GM23338 (cell line): Measurements from ENCODE around the gene PEX11A. TPM values are rescaled to one million over a fixed set of nuclear protein-coding genes. Genes with fewer than 3 reads are reported as not detected.

Experiments used
- ATAC-seq: fragments of 200-7000 bp; cut with Tn5 transposase; 3 replicates; pipeline ENCODE4 v1.9.1; 2020
- DNase-seq: peaks from one replicate; pipeline ENCODE4 v3.0.0-alpha.2; 2015; ENCODE audit warnings: low spot score
- H2AFZ ChIP-seq: fragments of 200-600 bp; sonication (generic); 2 replicates; pipeline ENCODE4 v1.8.0; 2016; ENCODE audit warnings: antibody characterized with exemption, mild to moderate bottlenecking, moderate library complexity
- H3F3A ChIP-seq: fragments of 200-600 bp; sonication (generic); replicated peaks from 2 replicates; pipeline ENCODE4 v1.8.0; 2017; ENCODE audit warnings: antibody characterized with exemption, mixed run types, low read depth
- H3K27ac ChIP-seq: fragments of 200-600 bp; sonication (generic); 2 replicates; pipeline ENCODE4 v1.6.1; 2016; ENCODE audit warnings: low read depth
- H3K27me3 ChIP-seq: fragments of 200-600 bp; sonication (generic); 2 replicates; pipeline ENCODE4 v1.8.0; 2016; ENCODE audit warnings: mild to moderate bottlenecking, mixed run types, moderate library complexity; ENCODE audit not compliant: insufficient read depth
- H3K36me3 ChIP-seq: fragments of 200-600 bp; sonication (generic); 2 replicates; pipeline ENCODE4 v1.8.0; 2016; ENCODE audit warnings: mild to moderate bottlenecking; ENCODE audit not compliant: insufficient read depth
- H3K4me1 ChIP-seq: fragments of 200-600 bp; sonication (generic); 2 replicates; pipeline ENCODE4 v1.8.0; 2016; ENCODE audit warnings: mild to moderate bottlenecking, moderate library complexity; ENCODE audit not compliant: insufficient read depth
- H3K4me2 ChIP-seq: fragments of 200-600 bp; sonication (generic); 2 replicates; pipeline ENCODE4 v1.7.1; 2017; ENCODE audit warnings: mixed run types
- H3K4me3 ChIP-seq: fragments of 200-600 bp; sonication (generic); 2 replicates; pipeline ENCODE4 v1.6.1; 2016; ENCODE audit warnings: mixed run types
- H3K79me2 ChIP-seq: fragments of 200-600 bp; sonication (generic); replicated peaks from 2 replicates; pipeline ENCODE4 v1.8.0; 2017; ENCODE audit warnings: mild to moderate bottlenecking; ENCODE audit not compliant: insufficient read depth
- H3K9me2 ChIP-seq: fragments of 200-600 bp; sonication (generic); 2 replicates; pipeline ENCODE4 v1.8.0; 2017; ENCODE audit not compliant: insufficient read depth
- H4K20me1 ChIP-seq: fragments of 200-600 bp; sonication (generic); replicated peaks from 2 replicates; pipeline ENCODE4 v1.8.0; 2017; ENCODE audit warnings: mild to moderate bottlenecking; ENCODE audit not compliant: insufficient read depth
- H3K27ac Mint-ChIP-seq: 2 replicates; pipeline ENCODE4 v1.8.0; 2020; ENCODE audit warnings: inconsistent platforms, mild to moderate bottlenecking, moderate library complexity, mixed read lengths
- H3K27me3 Mint-ChIP-seq: 3 replicates; pipeline ENCODE4 v1.8.0; 2022; ENCODE audit warnings: low read depth, mild to moderate bottlenecking, moderate library complexity, mixed read lengths, inconsistent platforms; ENCODE audit not compliant: insufficient read depth, poor library complexity
- H3K36me3 Mint-ChIP-seq: 3 replicates; pipeline ENCODE4 v1.8.0; 2021; ENCODE audit warnings: low read depth, mild to moderate bottlenecking, inconsistent platforms, moderate library complexity, mixed read lengths
- H3K4me1 Mint-ChIP-seq: 3 replicates; pipeline ENCODE4 v1.8.0; 2020; ENCODE audit warnings: mild to moderate bottlenecking, inconsistent platforms, mixed read lengths
- H3K4me3 Mint-ChIP-seq: 3 replicates; pipeline ENCODE4 v1.8.0; 2021; ENCODE audit warnings: moderate library complexity, mild to moderate bottlenecking, inconsistent platforms, mixed read lengths
- H3K9me3 Mint-ChIP-seq: 3 replicates; pipeline ENCODE4 v1.8.0; 2020; ENCODE audit warnings: moderate library complexity, mild to moderate bottlenecking, inconsistent platforms, mixed read lengths
- EZH2 ChIP-seq: fragments of 200-600 bp; sonication (generic); IDR thresholded peaks from one replicate; pipeline ENCODE4 v1.8.0; 2017; ENCODE audit warnings: antibody characterized with exemption, mild to moderate bottlenecking, low read depth; ENCODE audit not compliant: unreplicated experiment
- EZH2phosphoT487 ChIP-seq: fragments of 200-600 bp; sonication (generic); IDR thresholded peaks from one replicate; pipeline ENCODE4 v1.8.1; 2018; ENCODE audit warnings: antibody characterized with exemption; ENCODE audit not compliant: unreplicated experiment
- JUNB ChIP-seq: IDR thresholded peaks from one replicate; pipeline ENCODE4 v1.6.1; 2016; ENCODE audit warnings: antibody characterized with exemption; ENCODE audit not compliant: unreplicated experiment
- NANOG ChIP-seq: IDR thresholded peaks from 2 replicates; pipeline ENCODE4 v1.6.1; 2016; ENCODE audit warnings: antibody characterized with exemption, borderline replicate concordance
- POLR2AphosphoS5 ChIP-seq: IDR thresholded peaks from 2 replicates; pipeline ENCODE4 v1.6.1; 2016; ENCODE audit warnings: antibody characterized with exemption, low read depth
- STAT1 ChIP-seq: IDR thresholded peaks from one replicate; pipeline ENCODE4 v1.6.1; 2016; ENCODE audit warnings: antibody characterized with exemption; ENCODE audit not compliant: unreplicated experiment
- ZNF114 ChIP-seq: fragments of 250-450 bp; sonication (Bioruptor Pico); IDR thresholded peaks from 2 replicates; pipeline ENCODE4 v1.5.0; 2020; ENCODE audit warnings: mild to moderate bottlenecking, moderate library complexity
- ZNF331 ChIP-seq: fragments of 250-450 bp; sonication (Bioruptor Pico); IDR thresholded peaks from 2 replicates; pipeline ENCODE4 v1.5.0; 2020; ENCODE audit warnings: low read depth, mild to moderate bottlenecking, moderate library complexity
- polyA plus RNA-seq: library from polyadenylated mRNA; unstranded; fragments of >200 nt; fragmentation: Nextera tagmentation; extraction: Ambion mirVana; gene quantifications from 2 replicates; pipeline ENCODE4 v1.2.1, GENCODE V29; 2016
- total RNA-seq: library from RNA; depleted of rRNA; stranded (reverse); fragments of >200 nt; shearing (Covaris generic); gene quantifications from 2 replicates; pipeline ENCODE4 v1.2.3, GENCODE V29; 2014
- TF ChIP-seq, protein P1 (sequence below): IDR thresholded peaks from one replicate; pipeline ENCODE4 v1.6.1; 2018; ENCODE audit warnings: antibody characterized with exemption; ENCODE audit not compliant: unreplicated experiment
- TF ChIP-seq, protein P2 (sequence below): fragments of 250-450 bp; sonication (Bioruptor Pico); IDR thresholded peaks from 2 replicates; pipeline ENCODE4 v1.5.0; 2020; ENCODE audit warnings: mild to moderate bottlenecking, moderate library complexity
- TF ChIP-seq, protein P3 (sequence below): IDR thresholded peaks from 2 replicates; pipeline ENCODE4 v1.6.1; 2016; ENCODE audit warnings: antibody characterized with exemption

Gene PEX11A
- total and polyA plus RNA-seq, 2 experiments from 2014 or later = 2.1 to 4.8 TPM

DNA sequence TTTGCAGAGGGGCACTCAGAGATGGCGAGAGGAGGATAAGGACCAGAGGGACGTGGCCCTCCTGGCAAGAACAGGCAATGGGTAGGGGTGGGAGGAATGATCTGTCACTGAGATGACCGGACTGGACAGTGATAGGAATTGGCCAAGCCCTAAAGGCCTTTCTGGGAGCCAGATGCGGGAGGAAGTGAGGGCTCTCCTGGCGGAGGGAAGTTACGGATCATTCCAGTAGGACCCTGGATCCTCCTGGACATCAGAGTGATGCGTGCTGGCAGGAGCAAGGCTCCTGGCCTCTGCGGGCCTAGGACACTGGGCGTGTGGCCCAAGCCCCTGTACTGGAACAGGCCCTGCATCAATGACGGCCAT, 58.7 kb downstream of the PEX11A start:
- no peak overlapping the region for H3K4me2 ChIP-seq
- H3K4me3 ChIP-seq = no peak overlapping the region
- no peak overlapping the region for H3K27ac ChIP-seq
- Mint-ChIP-seq H3K4me3 (no peak overlapping the region), H3K9me3 (peaks cover 57% of the 10 kb centered on the region), H3K36me3 (peaks cover 90% of the 10 kb centered on the region), H3K27ac (no peak overlapping the region), H3K27me3 (peaks cover 36% of the 10 kb centered on the region), H3K4me1 (no peaks in the 10 kb centered on the region)
- peaks cover 4% of the 10 kb centered on the region; the same call in 1 of the 2 replicates for H4K20me1 ChIP-seq
- H3K79me2 ChIP-seq = 0 out of 2 replicates have a peak, but pooled peaks cover 4% of the 10 kb centered on the region
- H3K36me3 ChIP-seq = peaks cover 43% of the 10 kb centered on the region
- no peaks in the 10 kb centered on the region for H3K27me3 ChIP-seq
- H3K4me1 ChIP-seq = no peaks in the 10 kb centered on the region
- H2AFZ ChIP-seq = no peak overlapping the region
- H3K9me2 ChIP-seq = no peaks in the 10 kb centered on the region
- ATAC-seq = no peak; the same call in 2 of the 3 replicates
- TF ChIP-seq, protein P1, sequence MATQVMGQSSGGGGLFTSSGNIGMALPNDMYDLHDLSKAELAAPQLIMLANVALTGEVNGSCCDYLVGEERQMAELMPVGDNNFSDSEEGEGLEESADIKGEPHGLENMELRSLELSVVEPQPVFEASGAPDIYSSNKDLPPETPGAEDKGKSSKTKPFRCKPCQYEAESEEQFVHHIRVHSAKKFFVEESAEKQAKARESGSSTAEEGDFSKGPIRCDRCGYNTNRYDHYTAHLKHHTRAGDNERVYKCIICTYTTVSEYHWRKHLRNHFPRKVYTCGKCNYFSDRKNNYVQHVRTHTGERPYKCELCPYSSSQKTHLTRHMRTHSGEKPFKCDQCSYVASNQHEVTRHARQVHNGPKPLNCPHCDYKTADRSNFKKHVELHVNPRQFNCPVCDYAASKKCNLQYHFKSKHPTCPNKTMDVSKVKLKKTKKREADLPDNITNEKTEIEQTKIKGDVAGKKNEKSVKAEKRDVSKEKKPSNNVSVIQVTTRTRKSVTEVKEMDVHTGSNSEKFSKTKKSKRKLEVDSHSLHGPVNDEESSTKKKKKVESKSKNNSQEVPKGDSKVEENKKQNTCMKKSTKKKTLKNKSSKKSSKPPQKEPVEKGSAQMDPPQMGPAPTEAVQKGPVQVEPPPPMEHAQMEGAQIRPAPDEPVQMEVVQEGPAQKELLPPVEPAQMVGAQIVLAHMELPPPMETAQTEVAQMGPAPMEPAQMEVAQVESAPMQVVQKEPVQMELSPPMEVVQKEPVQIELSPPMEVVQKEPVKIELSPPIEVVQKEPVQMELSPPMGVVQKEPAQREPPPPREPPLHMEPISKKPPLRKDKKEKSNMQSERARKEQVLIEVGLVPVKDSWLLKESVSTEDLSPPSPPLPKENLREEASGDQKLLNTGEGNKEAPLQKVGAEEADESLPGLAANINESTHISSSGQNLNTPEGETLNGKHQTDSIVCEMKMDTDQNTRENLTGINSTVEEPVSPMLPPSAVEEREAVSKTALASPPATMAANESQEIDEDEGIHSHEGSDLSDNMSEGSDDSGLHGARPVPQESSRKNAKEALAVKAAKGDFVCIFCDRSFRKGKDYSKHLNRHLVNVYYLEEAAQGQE = no peak
- TF ChIP-seq ZNF114 (CRISPR knock-in tag) (no peak), STAT1 (no peak), POLR2AphosphoS5 (no peak; the same call in 1 of the 2 replicates), EZH2 (no peak), EZH2phosphoT487 (no peak), ZNF331 (CRISPR knock-in tag) (no peak), NANOG (no peak), JUNB (no peak)
- TF ChIP-seq, protein P2, sequence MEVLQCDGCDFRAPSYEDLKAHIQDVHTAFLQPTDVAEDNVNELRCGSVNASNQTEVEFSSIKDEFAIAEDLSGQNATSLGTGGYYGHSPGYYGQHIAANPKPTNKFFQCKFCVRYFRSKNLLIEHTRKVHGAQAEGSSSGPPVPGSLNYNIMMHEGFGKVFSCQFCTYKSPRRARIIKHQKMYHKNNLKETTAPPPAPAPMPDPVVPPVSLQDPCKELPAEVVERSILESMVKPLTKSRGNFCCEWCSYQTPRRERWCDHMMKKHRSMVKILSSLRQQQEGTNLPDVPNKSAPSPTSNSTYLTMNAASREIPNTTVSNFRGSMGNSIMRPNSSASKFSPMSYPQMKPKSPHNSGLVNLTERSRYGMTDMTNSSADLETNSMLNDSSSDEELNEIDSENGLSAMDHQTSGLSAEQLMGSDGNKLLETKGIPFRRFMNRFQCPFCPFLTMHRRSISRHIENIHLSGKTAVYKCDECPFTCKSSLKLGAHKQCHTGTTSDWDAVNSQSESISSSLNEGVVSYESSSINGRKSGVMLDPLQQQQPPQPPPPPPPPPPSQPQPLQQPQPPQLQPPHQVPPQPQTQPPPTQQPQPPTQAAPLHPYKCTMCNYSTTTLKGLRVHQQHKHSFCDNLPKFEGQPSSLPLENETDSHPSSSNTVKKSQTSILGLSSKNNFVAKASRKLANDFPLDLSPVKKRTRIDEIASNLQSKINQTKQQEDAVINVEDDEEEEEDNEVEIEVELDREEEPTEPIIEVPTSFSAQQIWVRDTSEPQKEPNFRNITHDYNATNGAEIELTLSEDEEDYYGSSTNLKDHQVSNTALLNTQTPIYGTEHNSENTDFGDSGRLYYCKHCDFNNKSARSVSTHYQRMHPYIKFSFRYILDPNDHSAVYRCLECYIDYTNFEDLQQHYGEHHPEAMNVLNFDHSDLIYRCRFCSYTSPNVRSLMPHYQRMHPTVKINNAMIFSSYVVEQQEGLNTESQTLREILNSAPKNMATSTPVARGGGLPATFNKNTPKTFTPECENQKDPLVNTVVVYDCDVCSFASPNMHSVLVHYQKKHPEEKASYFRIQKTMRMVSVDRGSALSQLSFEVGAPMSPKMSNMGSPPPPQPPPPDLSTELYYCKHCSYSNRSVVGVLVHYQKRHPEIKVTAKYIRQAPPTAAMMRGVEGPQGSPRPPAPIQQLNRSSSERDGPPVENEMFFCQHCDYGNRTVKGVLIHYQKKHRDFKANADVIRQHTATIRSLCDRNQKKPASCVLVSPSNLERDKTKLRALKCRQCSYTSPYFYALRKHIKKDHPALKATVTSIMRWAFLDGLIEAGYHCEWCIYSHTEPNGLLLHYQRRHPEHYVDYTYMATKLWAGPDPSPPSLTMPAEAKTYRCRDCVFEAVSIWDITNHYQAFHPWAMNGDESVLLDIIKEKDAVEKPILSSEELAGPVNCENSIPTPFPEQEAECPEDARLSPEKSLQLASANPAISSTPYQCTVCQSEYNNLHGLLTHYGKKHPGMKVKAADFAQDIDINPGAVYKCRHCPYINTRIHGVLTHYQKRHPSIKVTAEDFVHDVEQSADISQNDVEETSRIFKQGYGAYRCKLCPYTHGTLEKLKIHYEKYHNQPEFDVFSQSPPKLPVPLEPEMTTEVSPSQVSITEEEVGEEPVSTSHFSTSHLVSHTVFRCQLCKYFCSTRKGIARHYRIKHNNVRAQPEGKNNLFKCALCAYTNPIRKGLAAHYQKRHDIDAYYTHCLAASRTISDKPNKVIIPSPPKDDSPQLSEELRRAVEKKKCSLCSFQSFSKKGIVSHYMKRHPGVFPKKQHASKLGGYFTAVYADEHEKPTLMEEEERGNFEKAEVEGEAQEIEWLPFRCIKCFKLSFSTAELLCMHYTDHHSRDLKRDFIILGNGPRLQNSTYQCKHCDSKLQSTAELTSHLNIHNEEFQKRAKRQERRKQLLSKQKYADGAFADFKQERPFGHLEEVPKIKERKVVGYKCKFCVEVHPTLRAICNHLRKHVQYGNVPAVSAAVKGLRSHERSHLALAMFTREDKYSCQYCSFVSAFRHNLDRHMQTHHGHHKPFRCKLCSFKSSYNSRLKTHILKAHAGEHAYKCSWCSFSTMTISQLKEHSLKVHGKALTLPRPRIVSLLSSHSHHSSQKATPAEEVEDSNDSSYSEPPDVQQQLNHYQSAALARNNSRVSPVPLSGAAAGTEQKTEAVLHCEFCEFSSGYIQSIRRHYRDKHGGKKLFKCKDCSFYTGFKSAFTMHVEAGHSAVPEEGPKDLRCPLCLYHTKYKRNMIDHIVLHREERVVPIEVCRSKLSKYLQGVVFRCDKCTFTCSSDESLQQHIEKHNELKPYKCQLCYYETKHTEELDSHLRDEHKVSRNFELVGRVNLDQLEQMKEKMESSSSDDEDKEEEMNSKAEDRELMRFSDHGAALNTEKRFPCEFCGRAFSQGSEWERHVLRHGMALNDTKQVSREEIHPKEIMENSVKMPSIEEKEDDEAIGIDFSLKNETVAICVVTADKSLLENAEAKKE = no peak
- TF ChIP-seq, protein P3, sequence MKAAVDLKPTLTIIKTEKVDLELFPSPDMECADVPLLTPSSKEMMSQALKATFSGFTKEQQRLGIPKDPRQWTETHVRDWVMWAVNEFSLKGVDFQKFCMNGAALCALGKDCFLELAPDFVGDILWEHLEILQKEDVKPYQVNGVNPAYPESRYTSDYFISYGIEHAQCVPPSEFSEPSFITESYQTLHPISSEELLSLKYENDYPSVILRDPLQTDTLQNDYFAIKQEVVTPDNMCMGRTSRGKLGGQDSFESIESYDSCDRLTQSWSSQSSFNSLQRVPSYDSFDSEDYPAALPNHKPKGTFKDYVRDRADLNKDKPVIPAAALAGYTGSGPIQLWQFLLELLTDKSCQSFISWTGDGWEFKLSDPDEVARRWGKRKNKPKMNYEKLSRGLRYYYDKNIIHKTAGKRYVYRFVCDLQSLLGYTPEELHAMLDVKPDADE = no peak
- peaks cover 3% of the 10 kb centered on the region; the same call in 1 of the 2 replicates for H3F3A ChIP-seq
- DNase-seq = no peak
